Keratinocyte (primary cell): ENCODE results near the gene OAT. TPM values are rescaled to one million over a fixed set of nuclear protein-coding genes. Genes with fewer than 3 reads are reported as not detected.

Experiments used
- DNase-seq: peaks from one replicate; pipeline ENCODE4 v3.0.0-alpha.2; 2011; ENCODE audit warnings: low read depth, missing footprints, low spot score
- FAIRE-seq: peaks from 2 replicates; lab custom pipeline; 2011; peaks lifted over from hg19 to GRCh38; lab: Jason Lieb, UNC
- H2AFZ ChIP-seq: 2 replicates; pipeline ENCODE4 v1.6.0; 2012; ENCODE audit warnings: low read length, control low read depth, inconsistent platforms; ENCODE audit not compliant: control insufficient read depth
- H3K27ac ChIP-seq: 2 replicates; pipeline ENCODE4 v1.5.1; 2011; ENCODE audit warnings: low read length; ENCODE audit not compliant: control insufficient read depth, insufficient read depth
- H3K27me3 ChIP-seq: 3 replicates; pipeline ENCODE4 v1.6.0; 2011; ENCODE audit warnings: low read length; ENCODE audit not compliant: control insufficient read depth, insufficient read depth; ENCODE audit errors: extremely low read depth
- H3K36me3 ChIP-seq, 2 experiments: 2 replicates in 1 of 2; 3 replicates in 1 of 2; pipeline ENCODE4 v1.5.1; 2011; ENCODE audit warnings: low read length in 2 of 2, mild to moderate bottlenecking in 1 of 2; ENCODE audit not compliant: control insufficient read depth in 2 of 2, insufficient read depth in 2 of 2; ENCODE audit errors: extremely low read depth in 1 of 2
- H3K4me1 ChIP-seq: 3 replicates; pipeline ENCODE4 v1.5.1; 2011; ENCODE audit warnings: low read length; ENCODE audit not compliant: control insufficient read depth, insufficient read depth; ENCODE audit errors: extremely low read depth
- H3K4me2 ChIP-seq: 3 replicates; pipeline ENCODE4 v1.6.0; 2011; ENCODE audit warnings: low read depth, low read length; ENCODE audit not compliant: control insufficient read depth, insufficient read depth; ENCODE audit errors: extremely low read depth
- H3K4me3 ChIP-seq, 3 experiments: fragments of 200-600 bp in 1 of 3; sonication (generic) in 1 of 3; 2 replicates in 2 of 3; 3 replicates in 1 of 3; pipeline ENCODE4 v1.5.1; 2011 to 2016; ENCODE audit warnings: low read length in 3 of 3, mild to moderate bottlenecking in 3 of 3, control low read depth in 2 of 3, inconsistent platforms in 1 of 3, low read depth in 1 of 3, mixed read lengths in 1 of 3, mixed run types in 1 of 3, moderate library complexity in 1 of 3; ENCODE audit not compliant: control insufficient read depth in 2 of 3, insufficient read depth in 2 of 3; ENCODE audit errors: extremely low read depth in 1 of 3
- H3K79me2 ChIP-seq: 2 replicates; pipeline ENCODE4 v1.6.0; 2012; ENCODE audit warnings: low read length; ENCODE audit not compliant: control insufficient read depth, insufficient read depth
- H3K9ac ChIP-seq: 3 replicates; pipeline ENCODE4 v1.6.0; 2011; ENCODE audit warnings: low read length; ENCODE audit not compliant: control insufficient read depth, insufficient read depth; ENCODE audit errors: extremely low read depth
- H3K9me1 ChIP-seq: 3 replicates; pipeline ENCODE4 v1.6.0; 2011; ENCODE audit warnings: low read length; ENCODE audit not compliant: control insufficient read depth, insufficient read depth; ENCODE audit errors: extremely low read depth
- H3K9me3 ChIP-seq: 2 replicates; pipeline ENCODE4 v1.5.1; 2012; ENCODE audit warnings: low read depth, low read length; ENCODE audit not compliant: control insufficient read depth
- H4K20me1 ChIP-seq: 3 replicates; pipeline ENCODE4 v1.6.0; 2011; ENCODE audit warnings: low read length; ENCODE audit not compliant: control insufficient read depth, insufficient read depth; ENCODE audit errors: extremely low read depth
- EZH2 ChIP-seq: IDR thresholded peaks from one replicate; pipeline ENCODE4 v1.6.1; 2012; ENCODE audit warnings: inconsistent platforms, mild to moderate bottlenecking, low read length, moderate library complexity
- dilution Hi-C: fragments of 300-500 bp; cut with MboI; formaldehyde crosslinking; loops from one replicate; pipeline ENCODE4 v1.7.0; 2020; ENCODE audit warnings: low sequenced_read_pairs; ENCODE audit not compliant: extremely low pct_ligation_motif_present
- polyA plus RNA-seq, 5 experiments: library from polyadenylated mRNA; depleted of rRNA in 3 of 5; stranded (reverse) in 3 of 5; stranded (forward) in 1 of 5; unstranded in 1 of 5; fragments of >200 nt; gene quantifications; 1 replicate in 1 of 5; 2 replicates in 3 of 5; 3 replicates in 1 of 5; pipeline versions ENCODE4 v1.2.1 to v1.2.3, GENCODE V29; 2011 to 2012; ENCODE audit warnings: missing spikeins in 2 of 5, low read depth in 1 of 5, low replicate concordance in 1 of 5
- TF ChIP-seq, protein P1 (sequence below), 3 experiments: IDR thresholded peaks in 1 of 3; conservative IDR thresholded peaks in 1 of 3; optimal IDR thresholded peaks in 1 of 3; 2 replicates in 2 of 3; 3 replicates in 1 of 3; pipeline versions ENCODE3 to v1.5.1; 2011; ENCODE audit warnings: low read length in 3 of 3, mild to moderate bottlenecking in 3 of 3, moderate library complexity in 2 of 3, control low read depth in 1 of 3, inconsistent platforms in 1 of 3; ENCODE audit not compliant: insufficient read depth in 2 of 3; ENCODE audit errors: extremely low read depth in 1 of 3

OAT gene
- polyA plus RNA-seq, 1 donor (not counting 4 experiments of a cell fraction or from before 2014, with no cell fraction given), result 528 TPM

DNA sequence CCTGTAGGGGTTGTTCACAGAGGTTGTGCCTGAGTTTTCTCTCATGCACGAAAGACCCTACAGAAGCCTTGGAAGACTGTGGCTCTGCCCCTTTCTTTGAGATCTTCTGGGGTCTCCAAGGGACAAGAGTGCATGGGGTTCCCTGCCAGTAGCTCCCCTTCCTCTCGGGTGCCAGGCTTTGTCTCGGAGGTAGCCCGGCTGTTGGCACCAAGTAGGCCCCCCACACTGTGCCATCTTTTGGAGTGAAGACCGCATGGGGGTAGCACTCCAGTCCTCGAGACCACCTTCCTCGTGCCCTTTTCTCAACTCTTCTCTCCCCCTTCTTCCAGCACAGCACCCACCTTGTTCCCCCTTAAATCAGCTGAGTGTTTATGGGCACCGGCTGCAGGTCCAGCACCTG, 41.6 kb downstream of the OAT start:
- no peak overlapping the region for H3K27ac ChIP-seq
- H2AFZ ChIP-seq, result no peak overlapping the region
- no peak for DNase-seq
- no peak overlapping the region for H3K4me3 ChIP-seq
- no peak for TF ChIP-seq EZH2
- TF ChIP-seq, protein P1, sequence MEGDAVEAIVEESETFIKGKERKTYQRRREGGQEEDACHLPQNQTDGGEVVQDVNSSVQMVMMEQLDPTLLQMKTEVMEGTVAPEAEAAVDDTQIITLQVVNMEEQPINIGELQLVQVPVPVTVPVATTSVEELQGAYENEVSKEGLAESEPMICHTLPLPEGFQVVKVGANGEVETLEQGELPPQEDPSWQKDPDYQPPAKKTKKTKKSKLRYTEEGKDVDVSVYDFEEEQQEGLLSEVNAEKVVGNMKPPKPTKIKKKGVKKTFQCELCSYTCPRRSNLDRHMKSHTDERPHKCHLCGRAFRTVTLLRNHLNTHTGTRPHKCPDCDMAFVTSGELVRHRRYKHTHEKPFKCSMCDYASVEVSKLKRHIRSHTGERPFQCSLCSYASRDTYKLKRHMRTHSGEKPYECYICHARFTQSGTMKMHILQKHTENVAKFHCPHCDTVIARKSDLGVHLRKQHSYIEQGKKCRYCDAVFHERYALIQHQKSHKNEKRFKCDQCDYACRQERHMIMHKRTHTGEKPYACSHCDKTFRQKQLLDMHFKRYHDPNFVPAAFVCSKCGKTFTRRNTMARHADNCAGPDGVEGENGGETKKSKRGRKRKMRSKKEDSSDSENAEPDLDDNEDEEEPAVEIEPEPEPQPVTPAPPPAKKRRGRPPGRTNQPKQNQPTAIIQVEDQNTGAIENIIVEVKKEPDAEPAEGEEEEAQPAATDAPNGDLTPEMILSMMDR (optimal IDR thresholded peaks at IDR 0.05 in 1 of 3, IDR thresholded peaks at IDR 0.05 in 1 of 3, conservative IDR thresholded peaks at IDR 0.05 in 1 of 3; ENCODE audit: extremely low read depth in 1 of 3, insufficient read depth in 2 of 3, low read length in 3 of 3), result no peak
- no peaks in the 10 kb centered on the region for H4K20me1 ChIP-seq
- no peaks in the 10 kb centered on the region for H3K36me3 ChIP-seq
- H3K4me2 ChIP-seq, result no peak overlapping the region
- no peaks in the 10 kb centered on the region for H3K9me1 ChIP-seq
- dilution Hi-C loops, result loop anchor here (25.0 kb wide), 1 partner anchor 390 kb away; no protein-coding TSS in a partner anchor
- no peaks in the 10 kb centered on the region for H3K27me3 ChIP-seq
- no peaks in the 10 kb centered on the region for H3K79me2 ChIP-seq
- H3K9me3 ChIP-seq, result no peaks in the 10 kb centered on the region
- peaks cover 16% of the 10 kb centered on the region for H3K4me1 ChIP-seq
- H3K9ac ChIP-seq, result no peak overlapping the region
- no peak for FAIRE-seq

DNA sequence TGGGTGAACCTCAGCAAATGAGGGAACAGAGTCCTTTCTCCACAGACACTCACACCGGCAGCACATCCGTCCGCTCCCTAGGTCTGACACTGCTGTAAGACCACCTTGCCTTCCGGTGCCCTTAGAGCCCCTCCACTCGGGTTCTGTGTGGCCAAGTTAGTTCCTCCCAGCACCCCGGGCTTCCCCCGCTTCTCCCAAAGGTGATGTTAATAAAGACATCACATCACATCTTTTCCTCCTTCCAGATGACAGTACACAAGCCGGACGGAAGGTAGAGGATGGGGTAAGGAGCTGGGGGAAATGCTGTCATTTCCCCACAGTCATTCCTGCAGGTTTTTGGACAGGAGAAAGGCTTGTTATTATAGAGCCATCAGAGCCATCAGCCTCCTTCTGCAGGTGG, 42.3 kb downstream of the OAT start:
- no peak overlapping the region for H2AFZ ChIP-seq
- H3K4me3 ChIP-seq, result no peak overlapping the region
- H3K27ac ChIP-seq, result no peak overlapping the region
- no peaks in the 10 kb centered on the region for H3K79me2 ChIP-seq
- no peak for DNase-seq
- no peaks in the 10 kb centered on the region for H3K9me1 ChIP-seq
- H3K4me1 ChIP-seq, result peaks cover 16% of the 10 kb centered on the region
- FAIRE-seq, result no peak
- dilution Hi-C loops, result loop anchor here (25.0 kb wide), 1 partner anchor 389 kb away; no protein-coding TSS in a partner anchor
- peaks cover 4% of the 10 kb centered on the region for H3K27me3 ChIP-seq
- no peaks in the 10 kb centered on the region for H3K9me3 ChIP-seq
- H3K9ac ChIP-seq, result no peak overlapping the region
- no peaks in the 10 kb centered on the region for H3K36me3 ChIP-seq
- no peaks in the 10 kb centered on the region for H4K20me1 ChIP-seq
- TF ChIP-seq, protein P1 (optimal IDR thresholded peaks at IDR 0.05 in 1 of 3, IDR thresholded peaks at IDR 0.05 in 1 of 3, conservative IDR thresholded peaks at IDR 0.05 in 1 of 3; ENCODE audit: extremely low read depth in 1 of 3, insufficient read depth in 2 of 3, low read length in 3 of 3), result no peak
- no peak for TF ChIP-seq EZH2
- no peak overlapping the region for H3K4me2 ChIP-seq
